ENCODE data around the gene SOX10.

Gene SOX10

GRCh38 chr22:38028344-38029130 lies 44.2 kb upstream of the SOX10 start:
- Histone ChIP-seq H3K4me3 (ENCODE audit: low read length in 2 of 2) (no peak overlapping the region), H3K9me3 (replicated peaks in 1 of 2; ENCODE audit: control insufficient read depth in 2 of 2, insufficient read depth in 1 of 2, low read depth in 1 of 2, low read length in 2 of 2) (no peaks in the 10 kb centered on the region), H2BK12ac (ENCODE audit: low read length) (no peak overlapping the region), H3K9ac (ENCODE audit: low read depth, low read length, poor library complexity) (no peak overlapping the region), H3K4ac (ENCODE audit: low read length) (no peak overlapping the region), H2AFZ (ENCODE audit: low read length) (no peak overlapping the region), H3K27ac (replicated peaks; ENCODE audit: low read length) (no peak overlapping the region), H2BK5ac (ENCODE audit: low read length) (no peak overlapping the region), H2BK120ac (ENCODE audit: low read depth, low read length) (no peak overlapping the region), H2BK15ac (ENCODE audit: low read length) (peak overlapping the region; percentile 22), H3K4me1 (ENCODE audit: control insufficient read depth in 2 of 2, insufficient read depth in 1 of 2, low read depth in 1 of 2, low read length in 2 of 2) (peaks cover 34% of the 10 kb centered on the region in 2 donors), H3K36me3 (replicated peaks in 1 of 2; ENCODE audit: control insufficient read depth in 2 of 2, insufficient read depth in 2 of 2, low read length in 2 of 2) (no peaks in the 10 kb centered on the region), H4K8ac (ENCODE audit: low read depth, low read length) (no peak overlapping the region), H3K14ac (ENCODE audit: low read length) (peak overlapping the region; percentile 12), H3K27me3 (ENCODE audit: control insufficient read depth in 3 of 3, insufficient read depth in 3 of 3, low read depth in 1 of 3, low read length in 3 of 3) (no peaks in the 10 kb centered on the region), H4K91ac (ENCODE audit: low read depth, low read length, poor library complexity) (no peak overlapping the region), H3K4me2 (ENCODE audit: insufficient read depth, low read length, poor library complexity, severe bottlenecking) (no peak overlapping the region), H3K79me1 (ENCODE audit: low read depth, low read length) (no peaks in the 10 kb centered on the region), H2AK5ac (ENCODE audit: low read depth, low read length) (peak overlapping the region; percentile 84), H3K23ac (ENCODE audit: low read depth, low read length, poor library complexity) (no peak overlapping the region), H3K18ac (ENCODE audit: low read length) (no peak overlapping the region)
- WGBS, 2 donors (ENCODE audit: extremely low coverage in 2 of 2, insufficient read length in 2 of 2, insufficient replicate concordance in 1 of 2), result no CpG with 5 or more reads among the region's 15 CpGs
- no peak for DNase-seq (ENCODE audit: low spot score)

GRCh38 chr22:38027487-38027886 lies 43.1 kb upstream of the SOX10 start:
- DNase-seq (ENCODE audit: low spot score), result no peak
- H3K4me1 ChIP-seq (ENCODE audit: control insufficient read depth in 2 of 2, insufficient read depth in 1 of 2, low read depth in 1 of 2, low read length in 2 of 2), result peaks cover 26 to 27% of the 10 kb centered on the region in 2 donors
- H3K4ac ChIP-seq (ENCODE audit: low read length), result no peak overlapping the region
- no peak overlapping the region for H3K14ac ChIP-seq (ENCODE audit: low read length)
- H2BK120ac ChIP-seq (ENCODE audit: low read depth, low read length), result no peak overlapping the region
- H3K4me2 ChIP-seq (ENCODE audit: insufficient read depth, low read length, poor library complexity, severe bottlenecking), result no peak overlapping the region
- no peaks in the 10 kb centered on the region for H3K36me3 ChIP-seq (replicated peaks in 1 of 2; ENCODE audit: control insufficient read depth in 2 of 2, insufficient read depth in 2 of 2, low read length in 2 of 2)
- H3K27me3 ChIP-seq (ENCODE audit: control insufficient read depth in 3 of 3, insufficient read depth in 3 of 3, low read depth in 1 of 3, low read length in 3 of 3), result no peaks in the 10 kb centered on the region
- no peak overlapping the region for H2BK5ac ChIP-seq (ENCODE audit: low read length)
- no peak overlapping the region for H2AFZ ChIP-seq (ENCODE audit: low read length)
- H4K8ac ChIP-seq (ENCODE audit: low read depth, low read length), result no peak overlapping the region
- H2BK12ac ChIP-seq (ENCODE audit: low read length), result no peak overlapping the region
- H3K23ac ChIP-seq (ENCODE audit: low read depth, low read length, poor library complexity), result peak overlapping the region; percentile 1
- H3K4me3 ChIP-seq (ENCODE audit: low read length in 2 of 2), result no peak overlapping the region
- peak overlapping the region; percentile 84 for H2AK5ac ChIP-seq (ENCODE audit: low read depth, low read length)
- WGBS, 2 donors (ENCODE audit: extremely low coverage in 2 of 2, insufficient read length in 2 of 2, insufficient replicate concordance in 1 of 2), result no CpG with 5 or more reads among the region's 9 CpGs
- H3K27ac ChIP-seq (replicated peaks; ENCODE audit: low read length), result no peak overlapping the region
- H3K18ac ChIP-seq (ENCODE audit: low read length), result peak overlapping the region; percentile 93
- H3K79me1 ChIP-seq (ENCODE audit: low read depth, low read length), result no peaks in the 10 kb centered on the region
- H3K9me3 ChIP-seq (replicated peaks in 1 of 2; ENCODE audit: control insufficient read depth in 2 of 2, insufficient read depth in 1 of 2, low read depth in 1 of 2, low read length in 2 of 2), result no peaks in the 10 kb centered on the region
- no peak overlapping the region for H4K91ac ChIP-seq (ENCODE audit: low read depth, low read length, poor library complexity)
- peak overlapping the region; percentile 22 for H2BK15ac ChIP-seq (ENCODE audit: low read length)
- no peak overlapping the region for H3K9ac ChIP-seq (ENCODE audit: low read depth, low read length, poor library complexity)

- Histone ChIP-seq H3K14ac (ENCODE audit: low read length) (peak overlapping the region; percentile 71), H2BK15ac (ENCODE audit: low read length) (no peak overlapping the region), H3K4me1 (ENCODE audit: control insufficient read depth in 2 of 2, insufficient read depth in 1 of 2, low read depth in 1 of 2, low read length in 2 of 2) (peaks cover 25 to 26% of the 10 kb centered on the region in 2 donors), H3K79me1 (ENCODE audit: low read depth, low read length) (no peaks in the 10 kb centered on the region), H4K8ac (ENCODE audit: low read depth, low read length) (no peak overlapping the region), H2AFZ (ENCODE audit: low read length) (peak overlapping the region; percentile 18), H3K27me3 (ENCODE audit: control insufficient read depth in 3 of 3, insufficient read depth in 3 of 3, low read depth in 1 of 3, low read length in 3 of 3) (no peaks in the 10 kb centered on the region), H3K9me3 (replicated peaks in 1 of 2; ENCODE audit: control insufficient read depth in 2 of 2, insufficient read depth in 1 of 2, low read depth in 1 of 2, low read length in 2 of 2) (no peaks in the 10 kb centered on the region), H2AK5ac (ENCODE audit: low read depth, low read length) (peak overlapping the region; percentile 84), H3K36me3 (replicated peaks in 1 of 2; ENCODE audit: control insufficient read depth in 2 of 2, insufficient read depth in 2 of 2, low read length in 2 of 2) (no peaks in the 10 kb centered on the region), H3K9ac (ENCODE audit: low read depth, low read length, poor library complexity) (peak overlapping the region; percentile 24), H4K91ac (ENCODE audit: low read depth, low read length, poor library complexity) (no peak overlapping the region), H2BK5ac (ENCODE audit: low read length) (no peak overlapping the region), H2BK120ac (ENCODE audit: low read depth, low read length) (no peak overlapping the region), H3K4ac (ENCODE audit: low read length) (no peak overlapping the region), H3K27ac (replicated peaks; ENCODE audit: low read length) (no peak overlapping the region), H3K18ac (ENCODE audit: low read length) (peak overlapping the region; percentile 93), H3K4me2 (ENCODE audit: insufficient read depth, low read length, poor library complexity, severe bottlenecking) (no peak overlapping the region), H2BK12ac (ENCODE audit: low read length) (no peak overlapping the region), H3K4me3 (ENCODE audit: low read length in 2 of 2) (peak overlapping the region in 1 of 2 donors; percentile 10), H3K23ac (ENCODE audit: low read depth, low read length, poor library complexity) (peak overlapping the region; percentile 1)
- WGBS, 2 donors (ENCODE audit: extremely low coverage in 2 of 2, insufficient read length in 2 of 2, insufficient replicate concordance in 1 of 2), result no CpG with 5 or more reads among the region's 22 CpGs
- no peak for DNase-seq (ENCODE audit: low spot score)
Measured at GRCh38 chr22:38026130-38027111, 42.1 kb upstream of the SOX10 start.

GRCh38 chr22:38025514-38025913 lies 41.2 kb upstream of the SOX10 start:
- H3K27ac ChIP-seq (replicated peaks; ENCODE audit: low read length), result no peak overlapping the region
- no peak overlapping the region for H3K9ac ChIP-seq (ENCODE audit: low read depth, low read length, poor library complexity)
- peaks cover 22 to 30% of the 10 kb centered on the region in 2 donors for H3K4me1 ChIP-seq (ENCODE audit: control insufficient read depth in 2 of 2, insufficient read depth in 1 of 2, low read depth in 1 of 2, low read length in 2 of 2)
- no peaks in the 10 kb centered on the region for H3K79me1 ChIP-seq (ENCODE audit: low read depth, low read length)
- no peak overlapping the region for H2BK12ac ChIP-seq (ENCODE audit: low read length)
- no peak overlapping the region for H2BK5ac ChIP-seq (ENCODE audit: low read length)
- H3K4me3 ChIP-seq (ENCODE audit: low read length in 2 of 2), result peak overlapping the region in 1 of 2 donors; percentile 34
- no peak overlapping the region for H4K8ac ChIP-seq (ENCODE audit: low read depth, low read length)
- 100% methylated on average over 1 of the region's 8 CpGs; no CpG with 5 or more reads in 1 of the 2 donors for WGBS, 2 donors (ENCODE audit: extremely low coverage in 2 of 2, insufficient read length in 2 of 2, insufficient replicate concordance in 1 of 2)
- no peak overlapping the region for H2AK5ac ChIP-seq (ENCODE audit: low read depth, low read length)
- H3K4me2 ChIP-seq (ENCODE audit: insufficient read depth, low read length, poor library complexity, severe bottlenecking), result no peak overlapping the region
- H3K18ac ChIP-seq (ENCODE audit: low read length), result no peak overlapping the region
- H3K9me3 ChIP-seq (replicated peaks in 1 of 2; ENCODE audit: control insufficient read depth in 2 of 2, insufficient read depth in 1 of 2, low read depth in 1 of 2, low read length in 2 of 2), result no peaks in the 10 kb centered on the region
- H3K4ac ChIP-seq (ENCODE audit: low read length), result no peak overlapping the region
- no peak overlapping the region for H3K14ac ChIP-seq (ENCODE audit: low read length)
- H3K23ac ChIP-seq (ENCODE audit: low read depth, low read length, poor library complexity), result no peak overlapping the region
- H2AFZ ChIP-seq (ENCODE audit: low read length), result no peak overlapping the region
- H2BK120ac ChIP-seq (ENCODE audit: low read depth, low read length), result no peak overlapping the region
- H2BK15ac ChIP-seq (ENCODE audit: low read length), result no peak overlapping the region
- H3K27me3 ChIP-seq (ENCODE audit: control insufficient read depth in 3 of 3, insufficient read depth in 3 of 3, low read depth in 1 of 3, low read length in 3 of 3), result no peaks in the 10 kb centered on the region
- H3K36me3 ChIP-seq (replicated peaks in 1 of 2; ENCODE audit: control insufficient read depth in 2 of 2, insufficient read depth in 2 of 2, low read length in 2 of 2), result no peaks in the 10 kb centered on the region
- DNase-seq (ENCODE audit: low spot score), result no peak
- H4K91ac ChIP-seq (ENCODE audit: low read depth, low read length, poor library complexity), result no peak overlapping the region

Measured in neuronal stem cell (in vitro differentiated cells).